Activated T-cell treated with anti-CD3 and anti-CD28 coated beads for 48 hours (primary cell): ENCODE data around the gene IP6K3.
A peak's percentile ranks its signal among the peaks of the same experiment; 100 is the strongest.

Source experiments
- DNase-seq: peaks from one replicate; pipeline ENCODE4 v3.0.0-alpha.2; 2020; ENCODE audit warnings: low read depth

The IP6K3 gene

DNA sequence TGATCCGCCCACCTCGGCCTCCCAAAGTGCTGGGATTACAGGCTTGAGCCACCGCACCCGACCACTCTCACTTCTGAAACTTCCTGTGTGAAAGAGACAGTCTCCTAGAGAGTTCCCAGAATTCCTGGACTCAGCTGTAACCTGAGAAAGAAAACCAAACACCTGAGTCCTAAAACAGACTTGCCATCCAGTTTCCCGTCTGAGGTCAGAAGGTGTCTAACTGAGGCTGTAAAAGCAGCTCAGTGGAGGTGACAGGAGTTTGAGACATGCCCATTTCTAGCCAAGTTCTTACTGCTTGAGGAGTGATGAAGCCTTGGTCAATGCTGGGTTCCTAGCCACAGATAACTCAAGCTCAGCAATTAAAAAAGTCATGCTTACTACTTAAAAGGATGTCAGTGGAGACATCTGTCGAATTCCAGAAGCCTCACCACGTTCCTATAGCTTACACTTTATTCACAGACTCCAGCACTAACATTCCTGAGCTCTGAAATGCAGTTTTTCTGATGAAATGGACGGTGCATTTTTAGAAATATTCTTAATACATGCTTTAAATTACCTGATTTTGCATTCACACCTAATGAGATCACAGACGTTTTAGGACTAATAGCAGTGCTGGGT lies 41.3 kb downstream of the IP6K3 start:
- no peak for DNase-seq

DNA sequence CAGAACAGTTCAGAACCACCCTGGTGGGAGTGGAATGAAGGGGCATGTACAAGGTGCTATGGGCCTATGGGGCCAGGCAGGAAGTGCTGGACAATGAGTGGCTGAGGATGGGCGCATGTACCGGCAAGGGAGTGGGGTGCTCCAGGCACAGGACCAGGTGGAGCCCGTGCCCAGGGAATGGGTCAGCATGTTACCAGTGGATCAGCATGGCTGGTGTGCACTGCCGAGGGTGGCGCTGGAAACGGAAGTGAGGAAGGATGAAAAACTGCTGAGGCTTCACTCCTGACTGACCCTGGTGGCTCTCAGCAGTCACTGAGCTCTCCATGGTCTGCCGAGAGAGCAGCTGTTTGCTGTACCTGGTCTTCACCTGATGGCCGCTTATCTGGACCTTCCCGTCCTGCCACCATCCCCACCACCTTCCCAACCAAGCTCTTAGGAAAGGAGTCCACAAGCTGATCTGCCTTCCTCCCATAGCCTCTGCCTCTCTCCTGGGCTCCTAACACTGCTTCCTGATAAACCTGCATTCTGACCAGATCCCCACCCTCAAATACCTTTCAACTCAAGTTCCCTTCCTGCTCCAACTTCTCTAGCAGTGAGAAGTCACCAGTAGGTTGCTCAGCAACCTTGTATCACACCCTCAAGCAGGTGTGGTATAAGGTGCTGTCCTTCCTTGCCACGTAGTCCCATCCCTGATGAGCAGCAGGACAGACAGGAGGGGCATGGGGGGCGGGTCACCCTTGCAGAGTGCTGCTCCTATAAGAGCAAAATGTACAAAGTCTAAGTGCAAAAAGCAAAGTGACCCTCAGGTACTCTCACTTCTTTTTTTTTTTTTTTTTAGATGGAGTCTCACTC lies 42.3 kb downstream of the IP6K3 start:
- DNase-seq: no peak

DNA sequence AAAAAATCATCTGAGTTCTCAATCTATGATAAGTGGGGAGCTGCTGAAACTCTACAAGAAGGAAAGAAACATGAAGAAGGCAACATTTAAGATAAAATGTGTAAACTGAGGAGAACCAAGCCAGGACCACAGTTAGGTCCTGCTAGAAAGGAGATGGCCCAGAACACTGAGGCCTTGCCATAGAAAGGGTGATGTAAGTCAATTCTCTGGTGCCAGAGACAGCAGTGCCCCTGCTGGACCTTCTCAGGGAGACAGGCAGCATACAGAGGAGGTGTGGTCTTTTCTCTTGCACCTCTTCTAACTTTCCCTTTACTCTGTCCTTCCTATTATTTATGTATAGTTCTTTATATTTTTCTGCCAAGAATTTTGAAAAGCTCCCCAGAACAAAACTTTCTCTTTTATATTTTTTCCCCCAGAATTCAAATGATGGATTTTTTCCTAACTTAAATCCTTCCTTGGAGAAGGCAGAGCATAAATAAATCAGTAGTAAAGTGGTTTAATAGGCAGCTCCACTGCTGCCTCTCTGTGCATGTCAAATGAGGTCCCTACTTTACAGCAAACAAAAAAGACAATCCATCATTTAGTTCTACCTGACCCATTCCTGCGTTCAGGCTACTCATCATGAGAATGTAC lies 44.2 kb downstream of the IP6K3 start:
- DNase-seq: no peak

DNA sequence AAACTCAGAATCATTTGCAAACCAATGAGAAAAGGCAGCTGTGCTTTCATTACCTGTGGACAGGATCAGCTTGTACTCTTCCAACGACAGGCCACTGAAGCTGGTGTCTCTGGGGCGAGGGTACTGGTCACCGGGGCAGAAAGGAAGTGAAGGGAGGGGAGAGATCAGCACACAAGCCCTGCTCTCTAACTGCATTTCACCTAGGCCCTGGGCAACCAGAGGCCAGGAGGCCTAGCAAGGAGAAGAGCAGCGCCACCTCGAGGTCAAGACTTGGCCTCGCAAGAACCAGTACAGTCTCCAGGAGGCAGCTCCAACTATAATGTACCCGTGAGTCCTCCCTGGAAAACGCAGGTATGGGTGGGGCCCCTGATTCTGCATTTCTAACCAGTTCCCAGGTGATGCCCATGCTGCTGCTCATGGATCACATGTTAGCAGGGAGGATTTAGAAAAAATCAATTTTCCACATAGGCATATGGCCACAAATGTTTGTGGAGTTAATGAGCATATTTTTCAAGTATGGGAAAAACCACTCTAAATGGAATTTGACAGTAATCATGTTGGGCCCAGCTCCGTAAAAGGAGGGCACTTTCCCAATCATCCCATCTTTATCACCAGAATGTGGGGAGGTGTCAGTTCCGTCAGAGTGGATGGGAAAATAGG lies 46.2 kb downstream of the IP6K3 start:
- DNase-seq: peak; percentile 70

DNA sequence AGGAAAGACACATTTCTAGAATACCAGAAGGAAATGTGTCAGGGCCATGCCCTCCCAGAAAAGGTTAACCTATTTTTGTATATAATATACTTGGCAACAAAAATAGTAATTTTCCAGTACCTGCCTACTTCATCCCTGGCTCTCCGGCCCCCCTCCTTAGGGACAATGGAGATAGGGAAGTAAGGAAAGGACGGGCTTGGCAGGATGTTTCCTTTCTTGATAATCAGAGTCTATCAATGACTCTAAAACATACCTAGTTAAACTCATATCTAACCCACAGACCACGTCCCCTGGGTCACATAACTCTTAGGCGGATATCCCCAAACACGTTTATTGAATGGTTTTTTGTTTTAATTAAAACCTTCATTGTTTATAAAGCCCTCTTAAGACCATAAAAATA lies 47.0 kb downstream of the IP6K3 start:
- DNase-seq: no peak

DNA sequence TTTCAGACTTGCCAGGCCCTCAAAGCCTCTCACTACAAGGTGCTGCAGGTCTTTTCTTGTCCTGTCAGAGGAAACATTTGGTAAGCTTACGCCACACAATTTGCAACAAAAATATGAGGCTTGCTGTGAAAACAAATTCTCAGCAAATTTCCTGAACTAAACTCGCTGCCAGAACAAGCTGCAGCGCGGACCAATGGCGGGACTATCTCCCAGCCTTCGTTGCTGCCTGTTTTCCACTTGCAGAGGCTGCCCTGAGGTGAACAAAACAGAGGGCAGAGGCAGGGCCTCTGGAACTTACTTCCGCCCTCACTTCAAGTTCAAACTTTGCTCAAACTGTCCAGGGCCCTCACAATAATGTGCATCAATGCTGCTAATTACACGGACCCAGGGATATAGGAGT lies 47.6 kb downstream of the IP6K3 start:
- DNase-seq: no peak

DNA sequence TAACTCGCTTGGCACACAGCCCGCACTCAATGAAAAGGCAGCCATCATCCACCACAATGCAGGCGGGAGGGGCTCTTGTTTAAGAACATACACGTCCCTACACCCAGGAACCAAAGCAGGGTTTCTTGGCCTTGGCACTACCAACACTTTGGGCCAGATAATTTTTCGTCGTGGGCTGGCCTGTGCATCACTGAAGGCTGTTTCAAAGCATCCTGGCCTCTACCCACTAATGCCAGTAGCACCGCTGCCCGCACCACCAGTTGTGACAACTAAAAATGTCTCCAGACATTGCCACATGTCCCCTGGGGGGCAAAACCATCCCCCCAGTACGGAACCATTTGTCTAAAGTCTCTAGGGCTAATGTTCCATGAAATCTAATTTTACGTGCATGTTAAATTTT lies 48.2 kb downstream of the IP6K3 start:
- no peak for DNase-seq

DNA sequence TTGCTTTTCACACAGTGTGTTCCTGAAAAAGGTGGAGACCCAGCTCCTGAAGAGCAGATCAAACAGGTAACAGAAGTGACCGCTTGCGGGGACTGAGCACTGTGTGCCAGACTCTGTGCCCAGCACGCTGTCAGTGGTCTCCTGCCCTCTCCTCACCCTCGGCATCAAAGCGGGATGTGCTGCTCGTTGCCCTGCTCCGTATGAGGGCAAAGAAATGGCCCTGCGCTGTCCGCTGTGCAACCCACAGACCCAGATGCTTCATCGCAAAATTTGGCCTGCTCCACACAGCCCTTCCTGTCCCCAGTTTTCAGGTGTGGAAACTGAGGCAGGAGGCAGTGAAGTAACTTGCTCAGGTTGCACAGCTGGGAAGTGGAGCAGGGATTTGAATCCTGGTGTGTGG lies 48.9 kb downstream of the IP6K3 start:
- no peak for DNase-seq

DNA sequence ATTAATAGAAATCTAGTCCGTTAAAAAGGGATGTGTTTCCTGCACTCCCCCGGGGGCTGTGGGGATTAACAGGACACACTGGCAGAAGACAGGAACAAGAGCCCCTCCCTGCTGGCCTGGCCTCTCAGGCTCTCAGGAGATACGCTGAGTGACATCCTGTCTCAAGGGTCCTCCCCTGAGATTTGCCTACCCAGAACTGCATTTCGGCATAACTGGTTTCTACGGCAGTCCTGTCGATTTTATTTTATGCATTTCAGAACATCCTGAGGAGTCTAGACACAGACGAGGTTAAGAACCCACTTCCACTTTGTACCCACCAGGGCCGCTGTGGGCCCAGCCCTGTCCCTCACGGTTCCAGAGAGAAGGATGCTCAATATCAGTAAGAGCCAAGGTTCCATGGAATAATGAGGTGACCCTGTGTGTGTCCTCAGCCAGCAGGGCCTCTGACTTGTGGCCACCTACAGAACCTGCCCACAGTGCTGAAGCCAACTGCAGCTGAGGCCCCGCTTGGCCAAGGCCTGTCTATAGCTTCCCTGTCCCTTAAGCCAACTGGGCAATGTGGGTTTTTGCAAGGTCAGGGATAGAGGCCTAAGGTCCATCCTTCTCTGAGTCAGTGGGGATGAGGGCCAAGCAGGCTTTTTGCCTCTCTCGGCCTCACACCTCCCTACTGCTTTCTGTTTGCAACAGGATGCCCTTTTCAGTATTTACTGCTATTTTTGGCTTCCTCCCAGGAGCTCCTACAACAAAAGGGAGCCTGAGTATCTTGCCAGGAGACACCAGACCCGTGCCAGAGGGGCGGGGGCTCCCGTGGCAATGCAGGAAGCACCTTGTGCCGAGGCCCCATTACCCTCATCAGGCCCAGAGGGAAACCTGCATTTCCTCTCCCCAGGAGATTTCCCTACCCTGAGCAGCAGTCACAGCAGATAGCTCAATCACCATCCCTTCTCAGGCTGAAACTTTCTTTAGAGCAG lies 49.9 kb downstream of the IP6K3 start:
- DNase-seq: no peak

DNA sequence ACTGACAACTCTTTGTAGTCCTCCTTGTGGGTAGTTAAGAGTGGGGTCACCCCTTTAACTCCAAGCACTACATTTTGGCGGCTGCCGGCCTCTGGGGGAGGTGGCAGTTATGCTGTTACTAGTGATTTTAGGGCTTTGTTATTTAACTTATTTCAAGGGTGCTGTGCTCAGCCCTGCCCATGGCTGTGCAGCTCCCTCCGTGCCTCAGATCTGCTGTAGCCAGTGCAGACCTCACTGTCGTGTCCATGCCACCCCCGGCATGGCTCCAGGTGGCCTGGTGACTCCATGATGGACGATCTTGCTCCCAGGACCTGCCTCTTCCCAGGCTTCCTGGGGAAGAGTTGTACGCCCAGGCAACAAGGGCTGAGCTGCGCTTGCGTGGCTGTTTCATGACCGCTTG lies 50.6 kb downstream of the IP6K3 start:
- no peak for DNase-seq

DNA sequence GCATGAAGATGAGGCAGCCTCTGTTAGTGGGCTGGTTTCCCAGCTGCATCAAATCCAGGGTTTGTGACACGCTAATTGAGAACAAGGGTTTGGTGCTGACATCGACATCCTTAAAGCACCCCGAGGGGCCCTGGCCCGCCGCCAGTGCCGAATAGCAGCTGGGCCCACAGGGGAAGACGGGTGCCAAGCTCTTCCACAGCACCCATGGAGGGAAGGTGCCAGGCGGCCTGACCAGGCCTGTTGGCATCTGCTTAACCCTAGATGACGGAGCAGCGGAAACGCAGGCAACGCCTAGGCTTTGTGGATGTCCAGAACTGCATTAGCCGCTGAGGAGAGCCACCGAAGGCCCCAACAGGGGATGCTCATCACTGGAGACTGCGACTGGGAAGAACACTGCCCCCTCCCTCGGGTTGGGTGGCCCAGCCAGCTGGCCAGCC lies 51.2 kb downstream of the IP6K3 start:
- no peak for DNase-seq

DNA sequence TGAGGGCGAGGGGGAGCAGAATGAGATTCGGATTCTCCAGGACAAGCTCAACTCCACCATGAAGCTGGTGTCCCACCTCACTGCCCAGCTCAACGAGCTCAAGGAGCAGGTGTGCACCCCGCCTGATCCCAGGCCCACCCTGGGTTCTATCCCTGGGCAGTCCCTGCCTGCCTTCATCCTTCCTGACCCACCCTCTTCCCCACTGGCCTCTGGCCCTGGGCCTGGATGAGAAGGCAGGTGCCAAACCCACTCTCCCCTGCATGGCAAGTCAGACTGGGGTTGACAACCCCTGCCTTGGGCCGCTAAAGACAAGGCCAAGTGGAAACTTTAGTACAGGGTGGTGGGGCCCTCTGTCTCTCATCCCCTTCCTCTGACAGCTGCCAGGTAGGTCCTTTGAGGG lies 51.7 kb downstream of the IP6K3 start:
- DNase-seq: no peak

DNA sequence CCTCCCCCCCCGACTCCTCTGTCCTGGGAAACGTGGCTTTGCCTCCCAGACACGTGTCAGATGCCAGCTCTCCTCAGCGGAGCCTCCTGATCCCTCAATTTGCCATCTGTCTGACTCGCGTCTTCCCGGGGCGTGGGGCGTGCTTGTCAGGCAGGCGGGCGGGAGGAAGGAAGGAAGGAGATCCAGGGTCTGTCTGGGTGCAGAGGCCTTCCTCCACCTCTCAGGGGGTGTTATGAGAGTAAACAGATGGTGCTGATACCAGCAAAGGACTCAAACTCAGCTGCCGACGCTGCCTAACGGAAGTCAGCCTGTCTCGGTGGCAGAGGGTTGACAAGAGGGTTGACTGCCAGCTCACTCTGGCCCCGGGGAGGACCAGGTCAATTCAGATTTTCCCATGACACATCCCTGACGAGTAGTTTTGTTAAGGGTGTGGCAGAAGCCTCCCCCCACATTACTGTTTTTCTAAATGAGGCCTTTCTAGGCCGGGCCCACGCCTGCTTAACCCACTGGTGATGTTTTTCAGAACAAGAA lies 52.2 kb downstream of the IP6K3 start:
- peak; percentile 72 for DNase-seq

DNA sequence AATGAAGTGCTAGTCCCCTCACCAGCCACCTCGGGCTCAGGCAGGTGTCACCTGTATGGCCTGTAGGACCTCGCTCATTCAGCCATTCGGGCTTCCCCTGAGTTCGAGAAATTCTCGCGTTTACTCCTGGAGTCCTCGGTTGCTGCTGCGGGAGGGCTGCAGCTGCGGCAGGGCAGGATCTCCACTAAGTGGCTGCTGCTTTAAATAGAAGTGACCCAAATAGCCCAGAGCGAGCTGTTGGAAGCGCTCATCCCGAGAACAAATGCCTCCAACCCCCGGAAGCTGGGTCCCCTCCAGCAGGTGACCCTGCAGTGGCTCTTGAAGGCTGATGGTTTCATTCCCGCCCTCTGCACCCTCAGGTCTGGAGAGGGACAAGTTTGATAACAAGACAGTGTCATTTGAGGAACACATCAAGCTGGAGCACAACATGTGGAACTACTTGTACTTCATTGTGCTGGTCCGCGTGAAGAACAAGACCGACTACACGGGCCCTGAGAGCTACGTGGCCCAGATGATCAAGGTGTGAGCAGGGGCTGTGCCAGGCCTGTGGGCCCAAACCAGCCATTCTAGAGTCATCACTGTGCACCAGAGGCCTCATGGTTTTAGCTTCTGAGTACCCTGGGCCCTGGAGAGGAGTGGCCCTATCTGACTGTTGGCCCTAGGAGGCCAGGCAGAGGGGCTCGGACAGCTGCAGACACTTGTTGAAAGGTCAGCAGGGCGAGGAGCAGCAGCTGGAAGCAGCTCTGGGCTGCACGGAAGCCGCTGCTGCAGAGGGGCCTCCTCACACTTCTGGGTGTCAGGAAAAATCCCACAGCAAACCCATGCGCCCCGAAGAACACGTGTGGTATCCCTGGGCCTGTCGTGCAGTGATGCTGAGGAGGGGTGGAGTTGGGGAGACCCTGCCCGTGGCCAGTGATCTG lies 53.3 kb downstream of the IP6K3 start:
- no peak for DNase-seq

DNA sequence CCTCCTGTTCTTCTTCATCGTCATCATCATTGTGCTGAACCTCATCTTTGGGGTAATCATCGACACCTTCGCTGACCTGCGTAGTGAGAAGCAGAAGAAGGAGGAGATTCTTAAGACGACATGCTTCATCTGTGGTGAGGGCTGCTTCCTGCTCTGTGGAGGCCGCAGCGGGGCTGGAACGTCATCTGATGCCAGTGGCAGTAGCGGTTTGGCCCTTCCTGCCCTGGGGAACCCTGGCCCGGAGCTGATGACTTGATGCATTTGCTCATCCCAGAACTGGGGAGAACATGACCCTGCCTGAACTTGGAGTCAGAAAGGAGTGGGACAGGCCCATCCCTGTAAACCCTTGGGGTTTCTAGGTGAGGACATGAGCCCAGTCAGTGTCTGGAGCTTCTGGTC lies 53.9 kb downstream of the IP6K3 start:
- DNase-seq: peak; percentile 66

DNA sequence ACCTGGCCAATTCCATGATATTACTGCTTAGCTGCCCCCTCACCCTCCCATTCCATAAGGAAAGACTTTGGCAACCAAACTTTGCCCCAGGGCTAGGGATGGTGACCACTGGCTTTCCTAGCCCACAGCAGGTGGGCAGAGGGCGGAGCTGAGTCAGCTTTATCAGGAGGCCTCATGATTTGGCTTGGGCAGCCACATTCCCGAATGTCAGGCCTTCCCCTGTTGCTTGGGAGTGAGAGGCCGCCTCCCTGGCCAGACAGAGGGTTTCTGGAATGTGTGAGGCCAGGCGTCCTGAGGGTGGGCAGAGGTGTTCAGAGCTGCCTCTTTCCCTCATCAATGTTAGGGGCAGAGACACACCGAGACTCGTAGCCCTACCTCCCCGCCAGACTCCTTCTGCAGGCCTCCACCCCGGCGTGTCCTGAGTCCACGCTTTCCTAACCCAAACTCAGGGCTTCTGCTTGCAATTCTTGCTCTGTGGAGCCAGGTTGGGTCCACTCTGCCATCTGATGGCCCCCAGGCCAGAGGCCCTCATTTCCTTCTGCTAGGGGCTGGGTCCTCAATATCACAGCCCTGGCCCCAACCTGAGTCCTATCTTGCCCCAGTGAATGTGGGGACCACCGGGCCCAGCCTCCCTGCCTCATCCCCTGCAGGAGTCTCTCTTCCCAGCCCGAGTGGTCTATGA lies 54.5 kb downstream of the IP6K3 start:
- DNase-seq: no peak

DNA sequence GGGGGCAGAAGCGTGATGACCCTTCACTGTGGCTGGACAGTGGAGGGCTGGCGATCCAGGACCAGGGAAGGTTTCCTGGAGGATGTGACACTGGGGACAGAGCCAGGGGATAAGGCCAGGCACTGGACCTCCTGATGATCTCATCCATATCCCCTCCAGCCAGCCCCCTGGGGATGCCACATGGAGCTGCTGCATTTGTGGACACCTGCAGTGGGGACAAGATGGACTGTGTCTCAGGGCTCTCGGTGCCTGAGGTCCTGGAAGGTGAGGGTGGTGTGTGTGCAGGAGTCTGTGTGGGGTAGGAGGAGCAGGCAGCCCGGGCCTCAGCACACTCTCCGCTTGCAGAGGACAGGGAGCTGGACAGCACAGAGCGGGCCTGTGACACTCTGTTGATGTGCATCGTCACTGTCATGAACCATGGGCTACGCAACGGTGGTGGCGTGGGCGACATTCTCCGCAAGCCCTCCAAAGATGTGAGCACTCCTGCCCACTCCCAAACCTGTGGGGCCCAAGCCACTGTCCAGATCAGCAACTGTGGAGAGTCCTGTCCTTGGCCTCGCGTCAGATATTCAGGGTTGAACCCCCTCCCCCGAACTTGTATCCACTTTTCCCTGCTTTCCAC lies 55.1 kb downstream of the IP6K3 start:
- no peak for DNase-seq

DNA sequence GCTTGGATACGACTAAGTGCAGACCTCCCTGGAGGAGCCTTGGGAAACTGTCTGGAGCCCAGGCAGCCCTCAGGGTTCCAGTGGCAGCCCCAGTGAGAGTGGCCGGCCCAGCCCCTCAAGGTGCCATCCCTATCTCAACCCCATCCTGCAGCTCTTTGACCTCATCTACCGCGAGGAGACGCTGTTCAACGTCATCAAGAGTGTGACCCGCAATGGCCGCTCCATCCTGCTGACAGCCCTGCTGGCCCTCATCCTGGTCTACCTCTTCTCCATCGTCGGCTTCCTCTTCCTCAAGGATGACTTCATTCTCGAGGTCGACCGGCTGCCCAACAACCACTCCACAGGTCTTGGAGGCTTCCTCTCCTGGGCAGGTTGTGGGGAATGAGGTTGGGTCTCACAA lies 55.9 kb downstream of the IP6K3 start:
- DNase-seq: no peak

DNA sequence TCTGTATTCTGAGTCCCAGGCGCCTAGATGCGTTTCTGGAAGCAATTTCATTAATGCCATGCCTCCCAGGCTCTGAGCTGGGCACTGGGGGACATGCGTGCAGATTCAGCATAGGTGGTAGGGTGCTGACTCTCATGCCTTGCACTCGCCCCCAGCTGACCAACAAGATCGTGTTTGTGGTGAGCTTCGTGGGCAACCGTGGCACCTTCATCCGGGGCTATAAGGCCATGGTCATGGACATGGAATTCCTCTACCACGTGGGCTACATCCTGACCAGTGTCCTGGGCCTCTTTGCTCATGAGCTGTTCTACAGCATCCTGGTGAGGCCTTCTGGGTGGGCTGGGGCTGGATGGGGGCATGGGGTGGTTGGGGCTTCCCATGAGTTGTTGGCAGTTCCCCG lies 56.8 kb downstream of the IP6K3 start:
- DNase-seq: no peak
